HuH-7.5 (cell line): Measurements from ENCODE around the gene B4GALT7.

Experiments
- DNase-seq: peaks from one replicate; pipeline ENCODE4 v3.0.0; 2011; ENCODE audit warnings: low spot score

Gene B4GALT7

DNA sequence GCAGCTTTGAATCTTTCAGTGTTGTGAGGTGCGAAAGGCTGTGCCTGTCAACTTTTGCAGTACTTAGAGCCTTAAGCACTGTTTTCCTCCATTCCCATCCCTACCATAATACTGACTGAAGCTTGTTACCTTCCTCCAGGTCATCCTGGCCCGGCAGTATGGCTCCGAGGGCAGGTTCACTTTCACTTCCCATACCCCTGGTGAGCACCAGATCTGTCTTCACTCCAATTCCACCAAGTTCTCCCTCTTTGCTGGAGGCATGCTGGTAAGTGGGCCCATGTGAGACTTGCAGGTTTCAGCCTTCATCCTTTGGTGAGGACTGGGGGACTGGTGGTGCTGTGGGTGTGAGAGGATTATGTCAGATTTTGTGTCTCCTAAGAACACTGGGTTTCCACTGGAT is 6.4 kb upstream of the B4GALT7 start:
- DNase-seq: no peak

DNA sequence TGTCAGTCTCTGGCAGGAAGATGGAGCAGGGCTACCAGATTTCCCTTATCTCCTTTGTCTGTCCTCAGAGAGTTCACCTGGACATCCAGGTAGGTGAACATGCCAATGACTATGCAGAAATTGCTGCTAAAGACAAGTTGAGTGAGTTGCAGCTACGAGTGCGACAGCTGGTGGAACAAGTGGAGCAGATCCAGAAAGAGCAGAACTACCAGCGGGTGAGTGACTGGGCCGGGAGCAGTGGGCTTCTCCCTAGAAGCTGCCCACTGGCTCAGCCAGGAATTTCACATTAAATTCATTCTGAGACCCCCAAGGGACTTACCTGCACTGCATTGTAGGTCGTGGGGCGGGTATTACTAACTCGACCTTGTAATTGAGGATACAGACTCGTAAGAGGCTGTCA is 5.9 kb upstream of the B4GALT7 start:
- DNase-seq: no peak

GRCh38 chr5:177595026-177595585 is 4.8 kb upstream of the B4GALT7 start:
- no peak for DNase-seq

DNA sequence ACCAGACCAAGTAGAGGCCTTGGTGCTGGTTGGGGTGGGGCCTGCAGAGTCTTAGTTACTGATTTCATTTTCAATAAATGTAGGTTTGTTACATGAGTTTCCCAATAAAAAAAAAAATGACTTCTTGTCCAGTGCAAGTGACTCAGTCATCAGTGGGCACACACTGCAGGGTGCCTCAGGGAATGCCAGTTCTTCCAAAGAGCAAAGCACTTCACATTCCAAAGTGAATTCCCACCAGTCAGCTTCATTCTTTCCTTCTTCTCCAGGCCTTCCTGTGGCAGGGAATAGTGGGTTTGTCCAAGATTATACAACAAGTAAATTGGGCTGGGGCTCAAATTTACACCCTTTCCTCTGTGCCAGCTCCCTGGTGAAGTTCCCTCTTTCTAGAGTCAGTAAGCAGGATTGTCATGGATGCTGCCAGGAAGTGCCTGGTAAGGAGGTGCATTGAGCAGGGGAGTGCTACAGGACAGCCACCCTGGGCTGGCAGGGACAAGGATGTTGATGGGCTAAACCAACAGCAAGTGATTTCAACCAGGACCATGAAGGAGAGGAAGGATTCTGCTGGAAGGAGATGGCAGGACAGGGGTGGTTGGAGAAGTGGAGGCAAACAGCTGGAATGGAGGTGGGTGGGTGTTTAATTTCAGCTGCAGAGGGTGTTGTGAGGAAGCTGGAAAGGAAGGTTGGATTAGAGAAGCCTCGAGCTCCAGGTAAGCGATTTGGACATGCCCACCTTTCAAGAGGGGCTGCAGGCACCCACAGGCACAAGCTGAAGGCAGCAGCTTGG is 3.7 kb upstream of the B4GALT7 start:
- no peak for DNase-seq

DNA sequence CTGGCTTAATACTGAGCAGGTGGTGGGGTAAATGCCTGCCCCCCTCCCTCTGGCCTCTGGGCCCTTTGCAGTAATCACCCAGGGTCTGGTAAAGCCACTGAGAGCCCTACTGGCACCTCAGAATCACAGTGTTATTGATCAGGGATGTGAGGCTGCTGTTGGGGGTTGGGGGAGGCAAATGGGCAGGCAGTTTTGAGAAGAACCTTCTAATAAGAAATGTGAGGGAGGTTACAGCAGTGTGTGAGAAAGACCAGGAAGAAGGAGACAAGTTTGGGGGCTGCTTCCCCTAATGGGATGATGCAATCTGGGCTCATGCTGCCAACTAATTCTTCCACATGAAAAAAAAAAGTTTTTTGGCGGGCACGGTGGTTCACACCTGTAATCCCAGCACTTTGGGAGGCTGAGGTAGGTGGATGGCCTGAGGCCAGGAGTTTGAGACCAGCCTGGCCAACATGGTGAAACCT is 3.1 kb upstream of the B4GALT7 start:
- DNase-seq: no peak

DNA sequence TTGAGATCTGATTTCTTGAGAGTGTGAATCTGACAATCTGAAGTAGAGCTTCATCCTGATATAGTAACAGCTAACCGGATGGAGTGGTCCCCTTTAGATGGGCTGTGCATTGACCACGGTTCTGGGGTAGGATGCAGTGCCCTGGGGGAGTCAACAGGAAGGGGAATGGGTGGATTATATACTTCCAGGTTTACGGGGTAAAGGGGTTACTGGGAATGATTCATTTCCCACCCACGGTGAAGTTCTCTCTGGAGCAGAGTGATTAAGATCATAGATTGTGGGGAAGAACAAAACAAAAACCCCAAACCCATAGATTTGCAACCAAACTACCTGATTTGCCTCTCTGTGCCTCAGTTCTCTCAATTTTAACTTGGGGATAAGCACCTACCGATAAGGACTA is 1.5 kb upstream of the B4GALT7 start:
- no peak for DNase-seq

- DNase-seq: no peak
Observed at GRCh38 chr5:177600508-177601018, 631 bp downstream of the B4GALT7 start.

- no peak for DNase-seq
Observed at GRCh38 chr5:177601126-177601525, 1.2 kb downstream of the B4GALT7 start.

DNA sequence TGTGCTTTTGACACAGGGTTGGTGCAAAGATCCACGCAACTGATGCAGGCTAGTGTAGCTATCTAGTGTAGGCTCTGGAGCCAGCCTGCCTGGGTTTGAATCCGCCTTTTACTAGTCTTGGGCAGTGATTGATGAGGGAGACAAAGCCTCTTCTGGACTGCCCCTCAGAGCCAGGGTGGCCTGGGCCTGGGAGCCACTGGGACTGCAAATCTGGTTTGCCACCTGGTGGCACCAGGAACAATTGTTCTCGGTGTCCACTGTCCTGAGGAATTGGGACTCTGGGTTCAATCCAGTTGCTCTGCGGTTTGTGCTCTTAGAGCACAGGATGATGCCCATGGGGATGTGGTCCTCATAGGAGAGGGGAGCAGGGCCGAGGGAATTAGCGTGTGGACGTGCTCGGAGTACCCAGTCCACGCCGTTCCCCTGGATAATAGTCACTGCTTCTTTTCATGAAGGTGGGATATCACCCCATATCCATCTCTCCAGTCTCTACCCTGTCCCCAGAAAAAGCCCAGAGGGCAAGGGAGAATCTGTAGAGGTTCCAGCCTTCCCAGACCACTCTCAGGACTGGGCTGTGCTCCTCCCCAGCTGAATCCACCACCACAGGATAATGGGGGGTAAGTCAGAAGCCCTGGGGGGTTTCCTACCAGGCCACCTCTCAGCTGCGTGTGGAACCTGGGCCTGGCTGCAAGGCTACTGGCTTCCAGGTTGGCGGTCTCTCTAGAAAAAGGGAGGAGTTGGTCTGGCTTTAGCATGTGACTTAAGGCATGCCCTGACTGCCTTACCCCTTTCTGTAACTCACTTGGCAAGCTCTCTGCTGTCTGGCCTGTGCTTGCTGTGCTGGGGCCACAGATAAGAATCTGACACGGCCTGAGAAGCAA is 1.9 kb downstream of the B4GALT7 start:
- DNase-seq: peak; percentile 47

DNA sequence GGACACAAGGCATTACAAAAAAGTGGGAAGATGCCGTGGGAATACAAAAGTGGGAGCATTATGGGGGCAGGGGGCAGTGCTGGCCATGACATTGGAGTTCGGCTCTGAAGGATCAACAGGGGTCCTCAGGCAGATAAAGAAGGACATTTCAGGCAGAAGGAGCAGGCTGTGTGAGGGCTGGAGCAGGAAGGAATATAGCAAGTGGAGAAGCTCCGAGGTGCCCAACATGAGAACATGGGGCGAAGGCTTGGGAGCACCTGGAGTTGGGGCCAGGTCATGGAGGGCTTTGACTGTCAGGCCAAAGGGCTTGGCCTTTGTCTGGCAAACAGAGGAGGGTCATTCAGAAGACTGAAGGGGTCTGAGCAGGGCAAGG is 2.5 kb downstream of the B4GALT7 start:
- DNase-seq: no peak

- DNase-seq: no peak
Observed at GRCh38 chr5:177603631-177604030, 3.7 kb downstream of the B4GALT7 start.

- no peak for DNase-seq
Observed at GRCh38 chr5:177604116-177604521, 4.2 kb downstream of the B4GALT7 start.

GRCh38 chr5:177604656-177605055 is 4.7 kb downstream of the B4GALT7 start:
- no peak for DNase-seq

- DNase-seq: no peak
Observed at GRCh38 chr5:177605078-177605477, 5.1 kb downstream of the B4GALT7 start.

GRCh38 chr5:177605667-177606066 is 5.7 kb downstream of the B4GALT7 start:
- DNase-seq: no peak

- no peak for DNase-seq
Observed at GRCh38 chr5:177606071-177607051, 6.4 kb downstream of the B4GALT7 start.

DNA sequence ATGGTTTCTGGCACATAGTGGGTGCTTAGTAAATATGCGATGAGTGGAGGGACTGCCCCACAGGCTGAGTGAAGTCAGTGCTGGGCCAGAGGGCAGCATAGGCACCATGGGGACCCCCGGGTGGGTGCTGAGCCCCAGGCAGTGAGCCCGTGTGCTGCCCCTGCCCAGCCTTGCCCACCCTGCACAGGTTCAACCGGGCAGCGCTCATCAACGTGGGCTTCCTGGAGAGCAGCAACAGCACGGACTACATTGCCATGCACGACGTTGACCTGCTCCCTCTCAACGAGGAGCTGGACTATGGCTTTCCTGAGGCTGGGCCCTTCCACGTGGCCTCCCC is 7.2 kb downstream of the B4GALT7 start:
- no peak for DNase-seq

DNA sequence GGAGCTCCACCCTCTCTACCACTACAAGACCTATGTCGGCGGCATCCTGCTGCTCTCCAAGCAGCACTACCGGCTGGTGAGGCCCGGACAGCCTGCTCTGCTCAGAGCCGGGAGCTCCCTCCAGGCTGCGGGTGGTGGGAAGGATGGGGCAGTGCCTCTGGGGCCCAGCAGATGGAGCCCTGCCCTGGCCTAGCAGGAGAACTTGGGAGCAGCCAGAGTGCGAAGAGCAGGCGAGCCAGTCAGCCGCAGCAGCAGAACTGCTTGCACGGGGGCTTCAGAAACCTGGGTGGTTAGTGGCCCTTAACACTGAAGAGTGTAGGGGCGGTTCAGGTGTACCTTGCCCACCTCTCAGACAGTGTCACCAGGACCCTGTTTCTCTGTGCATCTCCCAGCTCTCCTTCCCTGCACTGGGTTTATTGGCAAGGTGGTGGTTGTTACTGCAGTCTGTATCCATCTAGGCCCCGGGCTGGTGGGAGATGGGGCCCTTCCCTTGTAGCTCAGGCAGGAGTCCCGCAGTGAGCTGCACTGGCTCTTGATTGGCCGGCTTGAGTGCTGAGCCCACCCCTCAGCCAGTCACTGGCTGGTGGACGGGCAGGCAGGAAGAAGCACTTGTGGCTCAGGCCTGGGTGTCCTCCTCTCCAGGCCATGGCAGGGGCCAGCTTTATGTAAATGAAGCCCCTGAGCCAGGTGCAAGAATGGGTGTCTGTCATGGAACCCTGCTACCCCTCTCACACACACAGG is 7.7 kb downstream of the B4GALT7 start:
- peak; percentile 93 for DNase-seq

- DNase-seq: no peak
Observed at GRCh38 chr5:177608243-177609075, 8.5 kb downstream of the B4GALT7 start.
